GM12878 (cell line): Measurements from ENCODE around the gene RAB3C. TPM values are rescaled to one million over a fixed set of nuclear protein-coding genes. Genes with fewer than 3 reads are reported as not detected.

Experiments
- ATAC-seq: fragments of 200-7000 bp; cut with Tn5 transposase; 3 replicates; pipeline ENCODE4 v1.9.1; 2020; ENCODE audit warnings: mild to moderate bottlenecking, moderate library complexity
- BruUV-seq: library from RNA; stranded (reverse); fragments of 400-500 nt; replicated peaks from 2 replicates; lab custom pipeline; 2021; lab: Mats Ljungman, UMichigan
- CTCF ChIA-PET: fragments of 300-600 bp; sonication (Branson Sonifier 250); formaldehyde crosslinking; extraction: SDS; loops from one replicate; lab custom pipeline; 2021; ENCODE audit warnings: inconsistent platforms; lab: Yijun Ruan, JAX
- POLR2A ChIA-PET: fragments of 350-600 bp; formaldehyde crosslinking; extraction: SDS; loops from one replicate; lab custom pipeline; 2021; ENCODE audit warnings: inconsistent platforms; lab: Charles Lee
- RAD21 ChIA-PET: fragments of 300-600 bp; sonication (Branson Sonifier 250); formaldehyde crosslinking; loops from one replicate; lab custom pipeline; 2023; ENCODE audit warnings: antibody characterized with exemption; ENCODE audit not compliant: unreplicated experiment; lab: Charles Lee
- SMC1A ChIA-PET: fragments of 300-600 bp; sonication (Branson Sonifier 250); formaldehyde crosslinking; loops from one replicate; lab custom pipeline; 2023; ENCODE audit not compliant: unreplicated experiment, uncharacterized antibody; lab: Charles Lee
- DNase-seq: peaks from one replicate; pipeline ENCODE4 v3.0.0-alpha.2; 2011; ENCODE audit warnings: low read depth, low spot score
- FAIRE-seq: peaks from 3 replicates; lab custom pipeline; 2011; peaks lifted over from hg19 to GRCh38; lab: Jason Lieb, UNC
- H2AFZ ChIP-seq: 2 replicates; pipeline ENCODE4 v1.6.0; 2011; ENCODE audit warnings: low read depth, low read length, control low read depth; ENCODE audit not compliant: control insufficient read depth
- H3K27ac ChIP-seq: 2 replicates; pipeline ENCODE4 v1.5.1; 2011; ENCODE audit warnings: control low read depth; ENCODE audit not compliant: control insufficient read depth, insufficient read depth
- H3K27me3 ChIP-seq, 2 experiments: replicated peaks in 1 of 2; 2 replicates each; pipeline versions ENCODE4 v1.6.0 to v1.6.1; 2011; ENCODE audit warnings: low read length in 1 of 2; ENCODE audit not compliant: control insufficient read depth in 2 of 2, insufficient read depth in 2 of 2
- H3K36me3 ChIP-seq, 2 experiments: 2 replicates each; pipeline ENCODE4 v1.5.1; 2011; ENCODE audit warnings: low read length in 1 of 2; ENCODE audit not compliant: control insufficient read depth in 2 of 2, insufficient read depth in 2 of 2
- H3K4me1 ChIP-seq: 2 replicates; pipeline ENCODE4 v1.6.1; 2011; ENCODE audit warnings: mild to moderate bottlenecking, low read length, moderate library complexity, mixed read lengths; ENCODE audit not compliant: control insufficient read depth, insufficient read depth
- H3K4me2 ChIP-seq: 2 replicates; pipeline ENCODE4 v1.6.0; 2011; ENCODE audit warnings: control low read depth; ENCODE audit not compliant: control insufficient read depth, insufficient read depth
- H3K4me3 ChIP-seq: fragments of 200-600 bp; sonication (generic); 2 replicates; pipeline ENCODE4 v1.5.1; 2016
- H3K79me2 ChIP-seq: 2 replicates; pipeline ENCODE4 v1.6.0; 2011; ENCODE audit warnings: low read length; ENCODE audit not compliant: control insufficient read depth, insufficient read depth
- H3K9ac ChIP-seq: 2 replicates; pipeline ENCODE4 v1.8.0; 2011; ENCODE audit warnings: low read length, control low read depth, mixed read lengths; ENCODE audit not compliant: control insufficient read depth, insufficient read depth
- H3K9me3 ChIP-seq: replicated peaks from 3 replicates; pipeline ENCODE4 v1.5.1; 2011; ENCODE audit warnings: mild to moderate bottlenecking, low read length; ENCODE audit not compliant: control insufficient read depth, insufficient read depth
- H4K20me1 ChIP-seq: 2 replicates; pipeline ENCODE4 v1.6.0; 2011; ENCODE audit not compliant: control insufficient read depth, insufficient read depth
- CHD1 ChIP-seq: IDR thresholded peaks from 2 replicates; pipeline ENCODE4 v1.6.1; 2012; ENCODE audit warnings: low read depth, low read length, improper control_type of control experiment
- CUX1 ChIP-seq: IDR thresholded peaks from 2 replicates; pipeline ENCODE4 v1.6.1; 2012; ENCODE audit warnings: improper control_type of control experiment, low read depth, low read length; ENCODE audit not compliant: insufficient replicate concordance
- HCFC1 ChIP-seq: fragments of 150-350 bp; IDR thresholded peaks from 2 replicates; pipeline ENCODE4 v1.6.1; 2014; ENCODE audit warnings: low read length
- HDAC6 ChIP-seq: fragments of 200-600 bp; sonication (generic); IDR thresholded peaks from one replicate; pipeline ENCODE4 v1.8.0; 2017; ENCODE audit warnings: antibody characterized with exemption; ENCODE audit not compliant: unreplicated experiment
- HDGF ChIP-seq: fragments of 450-650 bp; IDR thresholded peaks from 2 replicates; pipeline ENCODE4 v1.6.1; 2016; ENCODE audit warnings: antibody characterized with exemption
- JUNB ChIP-seq: IDR thresholded peaks from 2 replicates; pipeline ENCODE4 v1.6.1; 2016; ENCODE audit warnings: antibody characterized with exemption, mild to moderate bottlenecking
- NKRF ChIP-seq: fragments of 450-650 bp; conservative IDR thresholded peaks from 2 replicates; pipeline ENCODE4 v1.6.1; 2017; ENCODE audit warnings: mild to moderate bottlenecking, moderate library complexity
- PBX3 ChIP-seq: IDR thresholded peaks from 2 replicates; pipeline ENCODE4 v1.6.1; 2011; ENCODE audit warnings: mild to moderate bottlenecking, low read depth, low read length, moderate library complexity; ENCODE audit not compliant: insufficient replicate concordance
- PML ChIP-seq: IDR thresholded peaks from 2 replicates; pipeline ENCODE4 v1.6.1; 2012; ENCODE audit warnings: low read length, inconsistent platforms
- SIX5 ChIP-seq: IDR thresholded peaks from 2 replicates; pipeline ENCODE4 v1.6.1; 2011; ENCODE audit warnings: mild to moderate bottlenecking, low read depth, low read length, moderate library complexity; ENCODE audit not compliant: severe bottlenecking
- SKIL ChIP-seq: fragments of 450-650 bp; IDR thresholded peaks from 2 replicates; pipeline ENCODE4 v1.6.1; 2017; ENCODE audit warnings: mild to moderate bottlenecking, low read depth, inconsistent platforms; ENCODE audit not compliant: poor library complexity, severe bottlenecking
- SMAD1 ChIP-seq: fragments of 450-650 bp; IDR thresholded peaks from 2 replicates; pipeline ENCODE4 v1.6.1; 2018; ENCODE audit warnings: mild to moderate bottlenecking, low read depth; ENCODE audit not compliant: partially characterized antibody
- ZBED1 ChIP-seq: IDR thresholded peaks from 2 replicates; pipeline ENCODE4 v1.6.1; 2016; ENCODE audit warnings: borderline replicate concordance
- ZNF622 ChIP-seq: fragments of 450-650 bp; IDR thresholded peaks from 2 replicates; pipeline ENCODE4 v1.6.1; 2017; ENCODE audit warnings: mild to moderate bottlenecking, inconsistent platforms
- WGBS: methylation state at CpG from one replicate; pipeline ENCODE4 v1.1.6; 2016; ENCODE audit warnings: low lambda C conversion rate; ENCODE audit not compliant: insufficient replicate concordance, insufficient coverage; ENCODE audit errors: missing lambda C conversion rate; 5-methylcytosine and 5-hydroxymethylcytosine counted together
- in situ Hi-C: fragments of 300-500 bp; cut with MboI; formaldehyde crosslinking; loops from 9 replicates; pipeline ENCODE4 v1.14.3; 2018; ENCODE audit warnings: mixed read lengths
- intact Hi-C: fragments of 100-400 bp; cut with micrococcal nuclease; formaldehyde crosslinking; loops from one replicate; pipeline ENCODE4 v1.14.2; 2022; ENCODE audit not compliant: unreplicated experiment
- polyA plus RNA-seq, 11 experiments: library from polyadenylated mRNA; depleted of rRNA in 4 of 11; unstranded in 6 of 11; stranded (reverse) in 5 of 11; fragments of >200 nt; fragmentation: Nextera tagmentation in 4 of 11; fragmentation: Illumina TruSeq in 1 of 11; extraction: Ambion mirVana in 4 of 11; extraction: Trizol in 1 of 11; gene quantifications; 1 replicate in 1 of 11; 2 replicates in 10 of 11; pipeline versions ENCODE4 v1.2.1 to v1.2.3, GENCODE V29; 2011 to 2016; ENCODE audit warnings: inconsistent platforms in 2 of 11, missing spikeins in 2 of 11, low read depth in 1 of 11
- total RNA-seq, 4 experiments: library from RNA; depleted of rRNA in 3 of 4; stranded (reverse); fragments of >200 nt in 3 of 4; fragmentation: Illumina TruSeq in 1 of 4; extraction: Trizol in 1 of 4; gene quantifications; 2 replicates each; pipeline versions ENCODE4 v1.2.1 to v1.2.3, GENCODE V29; 2013 to 2021

Gene RAB3C
- total and polyA plus RNA-seq, 10 of the 15 experiments (the other 5 are each of a cell fraction or from before 2014, with no cell fraction given) = not detected

GRCh38 chr5:58786711-58787303 lies 203.9 kb downstream of the RAB3C start:
- H3K9me3 ChIP-seq = no peaks in the 10 kb centered on the region
- POLR2A ChIA-PET = no interaction called here
- no peaks in the 10 kb centered on the region for H3K36me3 ChIP-seq
- no peak for FAIRE-seq
- WGBS = 31% methylated on average over 21 of the region's 21 CpGs
- ATAC-seq = no peak
- no peak overlapping the region for H3K4me3 ChIP-seq
- H3K27me3 ChIP-seq = no peaks in the 10 kb centered on the region
- in situ Hi-C loops (no loop called here), intact Hi-C loops (no loop called here)
- H4K20me1 ChIP-seq = no peaks in the 10 kb centered on the region
- RAD21 ChIA-PET = no interaction called here
- no TSS peak for BruUV-seq
- H3K27ac ChIP-seq = no peak overlapping the region
- CTCF ChIA-PET = interaction anchor here (1.7 kb wide), 1 partner anchor 64 kb away, joined by 4 read pairs; no protein-coding TSS in a partner anchor
- H3K4me2 ChIP-seq = no peak overlapping the region
- SMC1A ChIA-PET = interaction anchor here (1.9 kb wide), 1 partner anchor 12 kb away, joined by 4 read pairs; no protein-coding TSS in a partner anchor
- no peaks in the 10 kb centered on the region for H3K4me1 ChIP-seq
- H2AFZ ChIP-seq = no peak overlapping the region
- no peak for DNase-seq
- H3K9ac ChIP-seq = no peak overlapping the region
- H3K79me2 ChIP-seq = no peaks in the 10 kb centered on the region
- TF ChIP-seq HDAC6 (no peak), ZNF622 (no peak), PBX3 (no peak), CUX1 (no peak), SIX5 (no peak), HDGF (no peak), SMAD1 (no peak), CHD1 (no peak), PML (no peak), SKIL (no peak), ZBED1 (no peak), NKRF (no peak), JUNB (no peak), HCFC1 (no peak)
